ENCODE measurements around the gene DENND5A.

DNA sequence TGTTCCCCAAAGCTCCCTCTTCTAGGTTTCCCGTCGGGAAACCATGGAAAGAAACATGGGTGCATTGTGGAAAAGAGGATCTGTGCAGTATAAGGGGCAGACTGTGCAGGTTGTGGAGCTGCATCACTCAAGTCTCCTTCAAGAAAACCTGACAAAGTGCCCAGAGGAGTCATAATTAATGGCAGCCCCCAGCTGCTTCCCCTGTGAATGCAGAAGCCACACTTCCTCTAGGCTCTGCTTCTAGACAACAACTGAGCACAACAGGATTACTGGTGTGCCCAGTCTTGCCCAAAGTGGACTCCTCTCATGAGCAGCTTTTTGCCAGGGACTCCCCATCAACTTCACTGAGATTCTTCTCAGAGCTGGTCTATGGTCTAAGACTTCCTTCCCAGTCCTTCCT is 131.2 kb downstream of the DENND5A start:
- TF ChIP-seq, protein P1, sequence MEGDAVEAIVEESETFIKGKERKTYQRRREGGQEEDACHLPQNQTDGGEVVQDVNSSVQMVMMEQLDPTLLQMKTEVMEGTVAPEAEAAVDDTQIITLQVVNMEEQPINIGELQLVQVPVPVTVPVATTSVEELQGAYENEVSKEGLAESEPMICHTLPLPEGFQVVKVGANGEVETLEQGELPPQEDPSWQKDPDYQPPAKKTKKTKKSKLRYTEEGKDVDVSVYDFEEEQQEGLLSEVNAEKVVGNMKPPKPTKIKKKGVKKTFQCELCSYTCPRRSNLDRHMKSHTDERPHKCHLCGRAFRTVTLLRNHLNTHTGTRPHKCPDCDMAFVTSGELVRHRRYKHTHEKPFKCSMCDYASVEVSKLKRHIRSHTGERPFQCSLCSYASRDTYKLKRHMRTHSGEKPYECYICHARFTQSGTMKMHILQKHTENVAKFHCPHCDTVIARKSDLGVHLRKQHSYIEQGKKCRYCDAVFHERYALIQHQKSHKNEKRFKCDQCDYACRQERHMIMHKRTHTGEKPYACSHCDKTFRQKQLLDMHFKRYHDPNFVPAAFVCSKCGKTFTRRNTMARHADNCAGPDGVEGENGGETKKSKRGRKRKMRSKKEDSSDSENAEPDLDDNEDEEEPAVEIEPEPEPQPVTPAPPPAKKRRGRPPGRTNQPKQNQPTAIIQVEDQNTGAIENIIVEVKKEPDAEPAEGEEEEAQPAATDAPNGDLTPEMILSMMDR (IDR thresholded peaks at IDR 0.05; ENCODE audit: low read depth, low read length): no peak
- TF ChIP-seq POLR2A (IDR thresholded peaks at IDR 0.05; ENCODE audit: extremely low read depth, insufficient read length): no peak
